MCF 10A (cell line): ENCODE data around the gene SERPINB1. TPM values are rescaled to one million over a fixed set of nuclear protein-coding genes. Genes with fewer than 3 reads are reported as not detected.
"Not testable (repeated sequence)": the region's sequence is repeated elsewhere in the genome, so short reads cannot be mapped to it uniquely, and the experiment has no call there.

Experiments used
- BruUV-seq: library from RNA; stranded (reverse); fragments of 400-500 nt; replicated peaks from 2 replicates; lab custom pipeline; 2021; lab: Mats Ljungman, UMichigan
- CTCF ChIA-PET: fragments of 300-600 bp; sonication (Branson Sonifier 250); formaldehyde crosslinking; extraction: SDS; loops from one replicate; lab custom pipeline; 2021; ENCODE audit warnings: antibody characterized with exemption, inconsistent platforms; lab: Yijun Ruan, JAX
- POLR2A ChIA-PET: fragments of 300-600, 350-650 bp; sonication (Branson Sonifier 250); formaldehyde crosslinking; extraction: SDS; loops from one replicate; lab custom pipeline; 2020; ENCODE audit warnings: antibody characterized with exemption, inconsistent platforms; lab: Yijun Ruan, JAX
- DNase-seq: peaks from one replicate; pipeline ENCODE4 v3.0.0-alpha.2; 2018; ENCODE audit not compliant: unreplicated experiment
- H3K27ac Mint-ChIP-seq: one replicate; pipeline ENCODE4 v1.8.0; 2022; ENCODE audit warnings: mild to moderate bottlenecking, low read depth, mixed read lengths; ENCODE audit not compliant: unreplicated experiment
- H3K27me3 Mint-ChIP-seq: one replicate; pipeline ENCODE4 v1.8.0; 2022; ENCODE audit warnings: mixed read lengths; ENCODE audit not compliant: insufficient read depth, unreplicated experiment
- H3K36me3 Mint-ChIP-seq: one replicate; pipeline ENCODE4 v1.8.0; 2022; ENCODE audit warnings: mild to moderate bottlenecking, moderate library complexity, mixed read lengths; ENCODE audit not compliant: insufficient read depth, unreplicated experiment
- H3K4me1 Mint-ChIP-seq: one replicate; pipeline ENCODE4 v1.8.0; 2022; ENCODE audit warnings: mixed read lengths; ENCODE audit not compliant: insufficient read depth, unreplicated experiment
- H3K4me3 Mint-ChIP-seq: one replicate; pipeline ENCODE4 v1.8.0; 2022; ENCODE audit warnings: mild to moderate bottlenecking, moderate library complexity, mixed read lengths; ENCODE audit not compliant: unreplicated experiment
- H3K9me3 Mint-ChIP-seq: one replicate; pipeline ENCODE4 v1.8.0; 2022; ENCODE audit warnings: mixed read lengths; ENCODE audit not compliant: unreplicated experiment
- CTCF ChIP-seq: fragments of 200-600 bp; IDR thresholded peaks from one replicate; pipeline ENCODE4 v1.8.0; 2022; ENCODE audit warnings: antibody characterized with exemption, mild to moderate bottlenecking; ENCODE audit not compliant: unreplicated experiment
- intact Hi-C: fragments of 100-400 bp; cut with micrococcal nuclease; formaldehyde crosslinking; loops from 2 replicates; pipeline ENCODE4 v1.14.1; 2022
- total RNA-seq: library from RNA; stranded (reverse); gene quantifications from 2 replicates; pipeline ENCODE4 v1.2.3, GENCODE V29; 2022

The SERPINB1 gene
- total RNA-seq, 1 experiment from 2014 or later, result 20.8 TPM

- no peak for DNase-seq
- Mint-ChIP-seq H3K4me1 (peaks cover 12% of the 10 kb centered on the region), H3K4me3 (no peak overlapping the region), H3K27me3 (no peaks in the 10 kb centered on the region), H3K9me3 (peaks cover 7% of the 10 kb centered on the region), H3K36me3 (no peaks in the 10 kb centered on the region), H3K27ac (no peak overlapping the region)
- ChIA-PET CTCF (interaction anchor here (1.2 kb wide), 1 partner anchor 15 kb away, joined by 4 read pairs; no protein-coding TSS in a partner anchor), POLR2A (no interaction called here)
- no peak for TF ChIP-seq CTCF
- BruUV-seq, result no TSS peak
- intact Hi-C loops, result no loop called here
These were observed 20.1 kb upstream of the SERPINB1 start for GRCh38 chr6:2861822-2862164.

- POLR2A ChIA-PET, result no interaction called here
- H3K4me1 Mint-ChIP-seq, result peaks cover 8% of the 10 kb centered on the region
- CTCF ChIA-PET, result interaction anchor here (1.2 kb wide), 1 partner anchor 15 kb away, joined by 4 read pairs; no protein-coding TSS in a partner anchor
- intact Hi-C loops, result no loop called here
- no peak for TF ChIP-seq CTCF
- peaks cover 7% of the 10 kb centered on the region for H3K9me3 Mint-ChIP-seq
- no peak for DNase-seq
- no peaks in the 10 kb centered on the region for H3K36me3 Mint-ChIP-seq
- H3K27me3 Mint-ChIP-seq, result no peaks in the 10 kb centered on the region
- H3K4me3 Mint-ChIP-seq, result no peak overlapping the region
- BruUV-seq, result no TSS peak
- H3K27ac Mint-ChIP-seq, result no peak overlapping the region
These were observed 19.6 kb upstream of the SERPINB1 start for GRCh38 chr6:2861060-2861821.

- H3K9me3 Mint-ChIP-seq, DNase-seq, POLR2A ChIA-PET, BruUV-seq, H3K27me3 Mint-ChIP-seq, H3K36me3 Mint-ChIP-seq, H3K4me1 Mint-ChIP-seq, H3K27ac Mint-ChIP-seq, intact Hi-C loops, H3K4me3 Mint-ChIP-seq: not testable (repeated sequence)
- CTCF ChIA-PET, result interaction anchor here (1.2 kb wide), 1 partner anchor 14 kb away, joined by 4 read pairs; no protein-coding TSS in a partner anchor
These were observed 19.0 kb upstream of the SERPINB1 start for GRCh38 chr6:2860706-2861059.

DNA sequence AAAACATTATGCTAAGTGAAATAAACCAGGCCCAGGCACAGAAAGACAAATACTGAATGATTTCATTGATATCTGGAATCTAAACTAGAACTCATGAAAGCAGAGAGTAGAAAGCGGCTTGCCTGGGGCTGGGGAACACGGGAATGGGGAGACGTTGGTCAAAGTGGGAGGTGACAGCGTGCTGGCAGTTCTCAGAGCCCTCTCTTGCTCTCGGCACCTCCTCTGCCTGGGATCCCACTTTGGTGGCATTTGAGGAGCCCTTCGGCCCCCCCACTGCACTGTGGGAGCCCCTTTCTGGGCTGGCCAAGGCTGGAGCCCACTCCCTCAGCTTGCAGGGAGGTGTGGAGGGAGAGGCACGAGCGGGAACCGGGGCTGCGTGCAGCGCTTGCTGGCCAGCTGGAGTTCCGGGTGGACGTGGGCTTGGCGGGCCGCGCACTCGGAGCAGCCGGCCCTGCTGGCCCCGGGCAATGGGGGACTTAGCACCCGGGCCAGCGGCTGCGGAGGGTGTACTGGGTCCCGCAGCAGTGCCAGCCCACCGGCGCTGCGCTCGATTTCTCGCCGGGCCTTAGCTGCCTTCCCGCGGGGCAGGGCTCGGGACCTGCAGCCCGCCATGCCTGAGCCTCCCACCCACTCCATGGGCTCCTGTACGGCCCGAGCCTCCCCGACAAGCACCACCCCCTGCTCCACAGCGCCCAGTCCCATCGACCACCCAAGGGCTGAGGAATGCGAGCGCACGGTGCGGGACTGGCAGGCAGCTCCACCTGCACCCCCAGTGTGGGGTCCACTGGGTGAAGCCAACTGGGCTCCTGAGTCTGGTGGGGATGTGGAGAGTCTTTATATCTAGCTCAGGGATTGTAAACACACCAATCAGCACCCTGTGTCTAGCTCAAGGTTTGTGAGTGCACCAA, 18.4 kb upstream of the SERPINB1 start:
- intact Hi-C loops, DNase-seq, H3K36me3 Mint-ChIP-seq, H3K9me3 Mint-ChIP-seq, H3K4me3 Mint-ChIP-seq, H3K4me1 Mint-ChIP-seq, BruUV-seq, CTCF ChIA-PET, H3K27ac Mint-ChIP-seq, H3K27me3 Mint-ChIP-seq, POLR2A ChIA-PET: not testable (repeated sequence)
